Keratinocyte (primary cell): ENCODE results near the gene LAMB1.

Experiments
- EZH2 ChIP-seq: IDR thresholded peaks from one replicate; pipeline ENCODE4 v1.6.1; 2012; ENCODE audit warnings: inconsistent platforms, mild to moderate bottlenecking, low read length, moderate library complexity
- TF ChIP-seq, protein P1 (sequence below), 3 experiments: IDR thresholded peaks in 1 of 3; conservative IDR thresholded peaks in 1 of 3; optimal IDR thresholded peaks in 1 of 3; 2 replicates in 2 of 3; 3 replicates in 1 of 3; pipeline versions ENCODE3 to v1.5.1; 2011; ENCODE audit warnings: low read length in 3 of 3, mild to moderate bottlenecking in 3 of 3, moderate library complexity in 2 of 3, control low read depth in 1 of 3, inconsistent platforms in 1 of 3; ENCODE audit not compliant: insufficient read depth in 2 of 3; ENCODE audit errors: extremely low read depth in 1 of 3

DNA sequence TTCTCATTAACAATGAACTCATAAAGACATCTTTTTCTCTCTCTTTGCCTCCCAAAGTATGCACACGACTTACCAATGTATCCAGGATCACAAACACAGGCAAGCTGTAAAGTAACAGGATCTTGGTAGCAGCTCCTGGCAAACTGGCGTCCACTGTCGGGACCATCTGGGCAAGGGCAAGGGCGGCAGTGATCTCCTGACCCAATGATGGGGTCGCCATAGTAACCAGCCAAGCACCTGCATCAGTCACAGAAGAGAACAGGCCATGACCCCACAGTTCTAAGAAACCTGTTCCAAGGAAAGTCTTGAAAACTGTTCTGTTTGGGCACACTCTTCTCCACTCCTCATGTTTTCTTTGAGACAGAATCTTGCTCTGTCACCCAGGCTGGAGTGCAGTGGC lies 47.6 kb downstream of the LAMB1 start:
- TF ChIP-seq, protein P1, sequence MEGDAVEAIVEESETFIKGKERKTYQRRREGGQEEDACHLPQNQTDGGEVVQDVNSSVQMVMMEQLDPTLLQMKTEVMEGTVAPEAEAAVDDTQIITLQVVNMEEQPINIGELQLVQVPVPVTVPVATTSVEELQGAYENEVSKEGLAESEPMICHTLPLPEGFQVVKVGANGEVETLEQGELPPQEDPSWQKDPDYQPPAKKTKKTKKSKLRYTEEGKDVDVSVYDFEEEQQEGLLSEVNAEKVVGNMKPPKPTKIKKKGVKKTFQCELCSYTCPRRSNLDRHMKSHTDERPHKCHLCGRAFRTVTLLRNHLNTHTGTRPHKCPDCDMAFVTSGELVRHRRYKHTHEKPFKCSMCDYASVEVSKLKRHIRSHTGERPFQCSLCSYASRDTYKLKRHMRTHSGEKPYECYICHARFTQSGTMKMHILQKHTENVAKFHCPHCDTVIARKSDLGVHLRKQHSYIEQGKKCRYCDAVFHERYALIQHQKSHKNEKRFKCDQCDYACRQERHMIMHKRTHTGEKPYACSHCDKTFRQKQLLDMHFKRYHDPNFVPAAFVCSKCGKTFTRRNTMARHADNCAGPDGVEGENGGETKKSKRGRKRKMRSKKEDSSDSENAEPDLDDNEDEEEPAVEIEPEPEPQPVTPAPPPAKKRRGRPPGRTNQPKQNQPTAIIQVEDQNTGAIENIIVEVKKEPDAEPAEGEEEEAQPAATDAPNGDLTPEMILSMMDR (optimal IDR thresholded peaks at IDR 0.05 in 1 of 3, IDR thresholded peaks at IDR 0.05 in 1 of 3, conservative IDR thresholded peaks at IDR 0.05 in 1 of 3; ENCODE audit: extremely low read depth in 1 of 3, insufficient read depth in 2 of 3, low read length in 3 of 3) = no peak
- no peak for TF ChIP-seq EZH2
